ENCODE data around the gene ACSM3. TPM values are rescaled to one million over a fixed set of nuclear protein-coding genes. Genes with fewer than 3 reads are reported as not detected.
A peak's percentile ranks its signal among the peaks of the same experiment; 100 is the strongest.

Gene ACSM3
- total RNA-seq, 6 experiments from 2014 or later, result 24.5 to 109 (median 57.9) TPM

- H3K4me1 ChIP-seq, result peaks cover 0 to 19% (median 5%) of the 10 kb centered on the region in 4 donors
- H3K27me3 ChIP-seq, result no peaks in the 10 kb centered on the region
- no peaks in the 10 kb centered on the region for H3K9me3 ChIP-seq
- DNase-seq (no peak), ATAC-seq (no peak)
- H3K4me3 ChIP-seq, result no peak overlapping the region
- 86% methylated on average over 1 of the region's 1 CpG for WGBS (ENCODE audit: insufficient coverage, low coverage, low lambda C conversion rate, missing lambda C conversion rate)
- intact Hi-C loops (cut with DNase I), result no loop called here
- H3K36me3 ChIP-seq, result peaks cover 0 to 5% (median 0%) of the 10 kb centered on the region in 4 donors
- no peak overlapping the region for H3K27ac ChIP-seq
- TF ChIP-seq CTCF (IDR thresholded peaks at IDR 0.05) (no peak), POLR2A (IDR thresholded peaks at IDR 0.05) (no peak)
These were observed 4.3 kb downstream of the ACSM3 start for GRCh38 chr16:20768121-20768520.

GRCh38 chr16:20768818-20769217 lies 5.0 kb downstream of the ACSM3 start:
- no peak overlapping the region for H3K4me3 ChIP-seq
- TF ChIP-seq POLR2A (IDR thresholded peaks at IDR 0.05), result no peak
- no peak for TF ChIP-seq CTCF (IDR thresholded peaks at IDR 0.05)
- no peak for ATAC-seq
- 53% methylated on average over 1 of the region's 1 CpG for WGBS (ENCODE audit: insufficient coverage, low coverage, low lambda C conversion rate, missing lambda C conversion rate)
- no peak overlapping the region for H3K27ac ChIP-seq
- peaks cover 0 to 23% (median 5%) of the 10 kb centered on the region in 4 donors for H3K4me1 ChIP-seq
- intact Hi-C loops (cut with DNase I), result no loop called here
- no peaks in the 10 kb centered on the region for H3K27me3 ChIP-seq
- DNase-seq, result no peak
- H3K9me3 ChIP-seq, result no peaks in the 10 kb centered on the region
- H3K36me3 ChIP-seq, result peaks cover 0 to 5% (median 0%) of the 10 kb centered on the region in 4 donors

- no peak overlapping the region for H3K27ac ChIP-seq
- H3K4me1 ChIP-seq, result peaks cover 0 to 12% (median 0%) of the 10 kb centered on the region in 4 donors
- H3K4me3 ChIP-seq, result no peak overlapping the region
- DNase-seq (no peak), ATAC-seq (peak; percentile 25 to 61 (median 42))
- TF ChIP-seq POLR2A (IDR thresholded peaks at IDR 0.05), result no peak
- no peak for TF ChIP-seq CTCF (IDR thresholded peaks at IDR 0.05)
- no peaks in the 10 kb centered on the region for H3K9me3 ChIP-seq
- WGBS (ENCODE audit: insufficient coverage, low coverage, low lambda C conversion rate, missing lambda C conversion rate), result 55% methylated on average over 3 of the region's 3 CpGs
- no peaks in the 10 kb centered on the region for H3K27me3 ChIP-seq
- intact Hi-C loops (cut with DNase I), result no loop called here
- H3K36me3 ChIP-seq, result peaks cover 0 to 27% (median 8%) of the 10 kb centered on the region in 4 donors
These were observed 9.9 kb downstream of the ACSM3 start for GRCh38 chr16:20773679-20774078.

- Histone ChIP-seq H3K4me3 (no peak overlapping the region), H3K9me3 (no peaks in the 10 kb centered on the region), H3K4me1 (peaks cover 0 to 12% (median 0%) of the 10 kb centered on the region in 4 donors), H3K36me3 (peaks cover 0 to 38% (median 8%) of the 10 kb centered on the region in 4 donors), H3K27ac (no peak overlapping the region), H3K27me3 (no peaks in the 10 kb centered on the region)
- DNase-seq (peak; percentile 62 to 70 (median 68)), ATAC-seq (peak; percentile 84 to 96 (median 89))
- intact Hi-C loops (cut with DNase I), result no loop called here
- TF ChIP-seq POLR2A (IDR thresholded peaks at IDR 0.05), result no peak
- peak; percentile 29 to 68 (median 53) for TF ChIP-seq CTCF (IDR thresholded peaks at IDR 0.05)
- WGBS (ENCODE audit: insufficient coverage, low coverage, low lambda C conversion rate, missing lambda C conversion rate), result no CpG with 5 or more reads among the region's 7 CpGs
These were observed 11.0 kb downstream of the ACSM3 start for GRCh38 chr16:20774703-20775362.

Measured in right lobe of liver (tissue), 6 donors.